HG03025 (cell line): Measurements from ENCODE around the gene CZIB.
A peak's percentile ranks its signal among the peaks of the same experiment; 100 is the strongest.

Experiments
- ATAC-seq: cut with Tn5 transposase; IDR thresholded peaks from one replicate; pipeline ENCODE4 v1.9.1; 2021; ENCODE audit warnings: mild to moderate bottlenecking, moderate library complexity; ENCODE audit not compliant: unreplicated experiment, low FRiP score

The CZIB gene

GRCh38 chr1:53220171-53220961 lies at the start of gene CZIB:
CZIB (minus strand) TSS chr1:53220634; CDS start chr1:53220575, 59 bp downstream.
- peak; percentile 82 for ATAC-seq

GRCh38 chr1:53270107-53270506 lies 49.7 kb upstream of the CZIB start:
- no peak for ATAC-seq

- no peak for ATAC-seq
Observed at GRCh38 chr1:53267761-53268160, 47.3 kb upstream of the CZIB start.

GRCh38 chr1:53266038-53266437 lies 45.6 kb upstream of the CZIB start:
- no peak for ATAC-seq

GRCh38 chr1:53265581-53265980 lies 45.1 kb upstream of the CZIB start:
- ATAC-seq = no peak

GRCh38 chr1:53264048-53264447 lies 43.6 kb upstream of the CZIB start:
- ATAC-seq = no peak

GRCh38 chr1:53262000-53262399 lies 41.6 kb upstream of the CZIB start:
- no peak for ATAC-seq

- ATAC-seq = no peak
Observed at GRCh38 chr1:53260631-53261247, 40.3 kb upstream of the CZIB start.

- ATAC-seq = peak; percentile 81
Observed at GRCh38 chr1:53259932-53260331, 39.5 kb upstream of the CZIB start.

- no peak for ATAC-seq
Observed at GRCh38 chr1:53258216-53258615, 37.8 kb upstream of the CZIB start.

- no peak for ATAC-seq
Observed at GRCh38 chr1:53257454-53258081, 37.1 kb upstream of the CZIB start.

- no peak for ATAC-seq
Observed at GRCh38 chr1:53256511-53257453, 36.3 kb upstream of the CZIB start.

GRCh38 chr1:53255031-53255430 lies 34.6 kb upstream of the CZIB start:
- no peak for ATAC-seq

- ATAC-seq = no peak
Observed at GRCh38 chr1:53254011-53254640, 33.7 kb upstream of the CZIB start.

GRCh38 chr1:53250325-53250724 lies 29.9 kb upstream of the CZIB start:
- ATAC-seq = no peak

GRCh38 chr1:53249706-53250105 lies 29.3 kb upstream of the CZIB start:
- ATAC-seq = no peak

GRCh38 chr1:53246261-53247134 lies 26.1 kb upstream of the CZIB start:
- ATAC-seq = no peak

- no peak for ATAC-seq
Observed at GRCh38 chr1:53244141-53244540, 23.7 kb upstream of the CZIB start.

- ATAC-seq = no peak
Observed at GRCh38 chr1:53242381-53242780, 21.9 kb upstream of the CZIB start.
